Large intestine (tissue), 3 donors: ENCODE data around the gene CELF4. TPM values are rescaled to one million over a fixed set of nuclear protein-coding genes. Genes with fewer than 3 reads are reported as not detected.

Experiments used
- DNase-seq, 2 donors: peaks; one replicate each; pipeline versions ENCODE4 v3.0.0 to v3.0.0-alpha.2; 2013
- H3K27ac ChIP-seq: one replicate; pipeline ENCODE4 v1.5.1; 2013; ENCODE audit warnings: low read length
- H3K27me3 ChIP-seq: 2 replicates; pipeline ENCODE4 v1.6.1; 2013; ENCODE audit warnings: low read length; ENCODE audit not compliant: control insufficient read depth, insufficient read depth
- H3K36me3 ChIP-seq: 2 replicates; pipeline ENCODE4 v1.6.1; 2013; ENCODE audit warnings: low read length; ENCODE audit not compliant: control insufficient read depth, insufficient read depth
- H3K4me1 ChIP-seq: one replicate; pipeline ENCODE4 v1.6.1; 2013; ENCODE audit warnings: low read length; ENCODE audit not compliant: control insufficient read depth, insufficient read depth
- H3K4me3 ChIP-seq: one replicate; pipeline ENCODE4 v1.5.1; 2013; ENCODE audit warnings: low read length
- H3K9me3 ChIP-seq: one replicate; pipeline ENCODE4 v1.6.1; 2013; ENCODE audit warnings: mild to moderate bottlenecking, low read depth, low read length, moderate library complexity; ENCODE audit not compliant: control insufficient read depth
- WGBS: methylation state at CpG from one replicate; pipeline ENCODE4 v1.1.5; 2013; ENCODE audit warnings: low lambda C conversion rate; ENCODE audit not compliant: insufficient coverage; 5-methylcytosine and 5-hydroxymethylcytosine counted together
- polyA plus RNA-seq: library from polyadenylated mRNA; unstranded; fragments of 120-200 nt; gene quantifications from one replicate; pipeline ENCODE4 v1.2.1, GENCODE V29; 2013

CELF4 gene
- polyA plus RNA-seq, 1 donor = 16.2 TPM

- Histone ChIP-seq H3K27ac (no peak overlapping the region), H3K4me1 (no peaks in the 10 kb centered on the region), H3K36me3 (no peaks in the 10 kb centered on the region), H3K27me3 (no peaks in the 10 kb centered on the region), H3K9me3 (no peaks in the 10 kb centered on the region), H3K4me3 (no peak overlapping the region)
- no peak for DNase-seq
- 100% methylated on average over 1 of the region's 5 CpGs for WGBS
These were observed 32.8 kb upstream of the CELF4 start for GRCh38 chr18:37598396-37598795.

- H3K27me3 ChIP-seq = no peaks in the 10 kb centered on the region
- no peaks in the 10 kb centered on the region for H3K9me3 ChIP-seq
- no CpG with 5 or more reads among the region's 1 CpG for WGBS
- H3K36me3 ChIP-seq = no peaks in the 10 kb centered on the region
- H3K4me3 ChIP-seq = no peak overlapping the region
- H3K4me1 ChIP-seq = no peaks in the 10 kb centered on the region
- no peak overlapping the region for H3K27ac ChIP-seq
- DNase-seq = no peak
These were observed 24.7 kb upstream of the CELF4 start for GRCh38 chr18:37590346-37590745.

- WGBS = no CpG with 5 or more reads among the region's 2 CpGs
- no peak for DNase-seq
- Histone ChIP-seq H3K4me3 (no peak overlapping the region), H3K4me1 (no peaks in the 10 kb centered on the region), H3K36me3 (no peaks in the 10 kb centered on the region), H3K27me3 (peaks cover 3% of the 10 kb centered on the region), H3K27ac (no peak overlapping the region), H3K9me3 (no peaks in the 10 kb centered on the region)
These were observed 22.7 kb upstream of the CELF4 start for GRCh38 chr18:37588289-37588688.

GRCh38 chr18:37586656-37587225 lies 21.1 kb upstream of the CELF4 start:
- no peak for DNase-seq
- Histone ChIP-seq H3K4me1 (no peaks in the 10 kb centered on the region), H3K36me3 (no peaks in the 10 kb centered on the region), H3K9me3 (no peaks in the 10 kb centered on the region), H3K27ac (no peak overlapping the region), H3K4me3 (no peak overlapping the region), H3K27me3 (peaks cover 3% of the 10 kb centered on the region)
- 90% methylated on average over 2 of the region's 8 CpGs for WGBS

- Histone ChIP-seq H3K9me3 (no peaks in the 10 kb centered on the region), H3K27me3 (peaks cover 3% of the 10 kb centered on the region), H3K4me3 (no peak overlapping the region), H3K36me3 (no peaks in the 10 kb centered on the region), H3K27ac (no peak overlapping the region), H3K4me1 (no peaks in the 10 kb centered on the region)
- 67% methylated on average over 1 of the region's 7 CpGs for WGBS
- DNase-seq = no peak
These were observed 19.5 kb upstream of the CELF4 start for GRCh38 chr18:37584952-37585695.

- Histone ChIP-seq H3K4me3 (no peak overlapping the region), H3K9me3 (no peaks in the 10 kb centered on the region), H3K36me3 (no peaks in the 10 kb centered on the region), H3K27me3 (peaks cover 7% of the 10 kb centered on the region), H3K27ac (no peak overlapping the region), H3K4me1 (no peaks in the 10 kb centered on the region)
- no peak for DNase-seq
- WGBS = 80% methylated on average over 2 of the region's 3 CpGs
These were observed 18.6 kb upstream of the CELF4 start for GRCh38 chr18:37584217-37584616.

GRCh38 chr18:37582261-37582660 lies 16.7 kb upstream of the CELF4 start:
- Histone ChIP-seq H3K27ac (no peak overlapping the region), H3K4me3 (no peak overlapping the region), H3K27me3 (peaks cover 19% of the 10 kb centered on the region), H3K4me1 (no peaks in the 10 kb centered on the region), H3K9me3 (no peaks in the 10 kb centered on the region), H3K36me3 (no peaks in the 10 kb centered on the region)
- no CpG with 5 or more reads among the region's 2 CpGs for WGBS
- DNase-seq = no peak

- H3K36me3 ChIP-seq = no peaks in the 10 kb centered on the region
- no peaks in the 10 kb centered on the region for H3K9me3 ChIP-seq
- H3K27ac ChIP-seq = no peak overlapping the region
- H3K4me3 ChIP-seq = no peak overlapping the region
- no peaks in the 10 kb centered on the region for H3K4me1 ChIP-seq
- DNase-seq = peak in 1 of 2 donors; percentile 23
- 60% methylated on average over 1 of the region's 14 CpGs for WGBS
- peaks cover 18% of the 10 kb centered on the region for H3K27me3 ChIP-seq
These were observed 13.4 kb upstream of the CELF4 start for GRCh38 chr18:37578886-37579513.

- no peaks in the 10 kb centered on the region for H3K4me1 ChIP-seq
- no peaks in the 10 kb centered on the region for H3K9me3 ChIP-seq
- no peak overlapping the region for H3K27ac ChIP-seq
- WGBS = 10% methylated on average over 2 of the region's 6 CpGs
- H3K4me3 ChIP-seq = no peak overlapping the region
- H3K27me3 ChIP-seq = peaks cover 16% of the 10 kb centered on the region
- H3K36me3 ChIP-seq = no peaks in the 10 kb centered on the region
- no peak for DNase-seq
These were observed 12.6 kb upstream of the CELF4 start for GRCh38 chr18:37578182-37578678.

GRCh38 chr18:37577051-37577611 lies 11.5 kb upstream of the CELF4 start:
- Histone ChIP-seq H3K9me3 (no peaks in the 10 kb centered on the region), H3K4me1 (no peaks in the 10 kb centered on the region), H3K4me3 (no peak overlapping the region), H3K27me3 (peaks cover 20% of the 10 kb centered on the region), H3K27ac (no peak overlapping the region), H3K36me3 (no peaks in the 10 kb centered on the region)
- no peak for DNase-seq
- WGBS = no CpG with 5 or more reads among the region's 7 CpGs
